Left lung (tissue), 10 donors: ENCODE measurements around the gene NMNAT2. TPM values are rescaled to one million over a fixed set of nuclear protein-coding genes. Genes with fewer than 3 reads are reported as not detected.
"Not testable (repeated sequence)": the region's sequence is repeated elsewhere in the genome, so short reads cannot be mapped to it uniquely, and the experiment has no call there.

Experiments used
- ATAC-seq: fragments of 200-7000 bp; cut with Tn5 transposase; one replicate; pipeline ENCODE4 v1.9.1; 2020; ENCODE audit warnings: moderate library complexity
- DNase-seq, 4 donors: peaks; one replicate each; pipeline ENCODE4 v3.0.0-alpha.2; 2013 to 2020
- H3K27ac ChIP-seq, 2 donors: fragments of 200-600 bp; sonication (generic) in 1 of 2; one replicate each; pipeline versions ENCODE4 v1.5.0 to v1.8.0; 2020 to 2021
- H3K27me3 ChIP-seq, 2 donors: fragments of 200-600 bp; sonication (generic) in 1 of 2; one replicate each; pipeline versions ENCODE4 v1.5.0 to v1.8.0; 2020 to 2021
- H3K36me3 ChIP-seq, 2 donors: fragments of 200-600 bp; sonication (generic) in 1 of 2; one replicate each; pipeline versions ENCODE4 v1.5.0 to v1.8.0; 2020 to 2021
- H3K4me1 ChIP-seq, 2 donors: fragments of 200-600 bp; one replicate each; pipeline ENCODE4 v1.8.0; 2021
- H3K4me3 ChIP-seq, 2 donors: fragments of 200-600 bp; sonication (generic) in 1 of 2; one replicate each; pipeline versions ENCODE4 v1.5.0 to v1.8.0; 2020 to 2021; ENCODE audit warnings: mild to moderate bottlenecking in 1 of 2
- H3K9me3 ChIP-seq, 2 donors: fragments of 200-600 bp; sonication (generic) in 1 of 2; one replicate each; pipeline versions ENCODE4 v1.5.0 to v1.8.0; 2020 to 2021
- intact Hi-C, 2 donors: fragments of 100-400 bp; cut with DNase I; formaldehyde crosslinking; loops; one replicate each; pipeline versions ENCODE4 v1.11.2 to v1.14.2; 2022
- polyA plus RNA-seq, 6 donors: library from polyadenylated mRNA; unstranded; fragments of 120-200 nt; gene quantifications; one replicate each; pipeline ENCODE4 v1.2.1, GENCODE V29; 2013; ENCODE audit not compliant: insufficient read length in 6 of 6
- total RNA-seq, 2 donors: library from RNA; stranded (reverse); fragmentation: NEBNext Ultra II Directional; extraction: Animal tissue kit (Norgen Biotek cat#: 25700); gene quantifications; one replicate each; pipeline ENCODE4 v1.2.1, GENCODE V29; 2021
- TF ChIP-seq, protein P1 (sequence below), 2 donors: fragments of 200-600 bp; sonication (generic) in 1 of 2; IDR thresholded peaks; one replicate each; pipeline versions ENCODE4 v1.5.0 to v1.8.0; 2021; ENCODE audit warnings: antibody characterized with exemption in 2 of 2
- donor health status: DM: no; HTN: yes; CAD: no.
- donor health status: DM: no; HTN: no; CAD: no.

NMNAT2 gene
- total and polyA plus RNA-seq, 8 donors, result 1.1 to 2.9 (median 1.5) TPM

DNA sequence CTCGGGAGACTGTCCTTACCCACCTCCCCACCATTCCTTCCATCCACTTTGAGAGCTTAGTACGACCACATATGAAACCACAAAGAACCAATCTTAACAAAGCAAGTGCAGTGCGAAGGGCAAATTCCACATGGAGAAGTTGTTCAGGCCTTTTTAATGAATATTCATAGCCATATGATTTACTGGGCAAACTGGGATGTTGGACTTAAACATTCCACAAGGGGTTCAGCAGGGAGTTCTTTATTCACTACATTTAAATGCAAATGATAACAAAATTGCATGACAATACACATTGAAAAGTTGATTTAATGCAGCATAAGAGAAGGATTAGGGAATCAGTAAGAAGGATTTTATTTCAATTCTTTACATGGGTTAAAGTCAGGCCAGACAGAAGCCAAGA is 14.7 kb downstream of the NMNAT2 start:
- no peak overlapping the region for H3K4me3 ChIP-seq
- ATAC-seq (no peak), DNase-seq (no peak)
- no peaks in the 10 kb centered on the region for H3K4me1 ChIP-seq
- TF ChIP-seq, protein P1, sequence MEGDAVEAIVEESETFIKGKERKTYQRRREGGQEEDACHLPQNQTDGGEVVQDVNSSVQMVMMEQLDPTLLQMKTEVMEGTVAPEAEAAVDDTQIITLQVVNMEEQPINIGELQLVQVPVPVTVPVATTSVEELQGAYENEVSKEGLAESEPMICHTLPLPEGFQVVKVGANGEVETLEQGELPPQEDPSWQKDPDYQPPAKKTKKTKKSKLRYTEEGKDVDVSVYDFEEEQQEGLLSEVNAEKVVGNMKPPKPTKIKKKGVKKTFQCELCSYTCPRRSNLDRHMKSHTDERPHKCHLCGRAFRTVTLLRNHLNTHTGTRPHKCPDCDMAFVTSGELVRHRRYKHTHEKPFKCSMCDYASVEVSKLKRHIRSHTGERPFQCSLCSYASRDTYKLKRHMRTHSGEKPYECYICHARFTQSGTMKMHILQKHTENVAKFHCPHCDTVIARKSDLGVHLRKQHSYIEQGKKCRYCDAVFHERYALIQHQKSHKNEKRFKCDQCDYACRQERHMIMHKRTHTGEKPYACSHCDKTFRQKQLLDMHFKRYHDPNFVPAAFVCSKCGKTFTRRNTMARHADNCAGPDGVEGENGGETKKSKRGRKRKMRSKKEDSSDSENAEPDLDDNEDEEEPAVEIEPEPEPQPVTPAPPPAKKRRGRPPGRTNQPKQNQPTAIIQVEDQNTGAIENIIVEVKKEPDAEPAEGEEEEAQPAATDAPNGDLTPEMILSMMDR (IDR thresholded peaks at IDR 0.05), result no peak
- H3K27me3 ChIP-seq, result peaks cover 0 to 14% of the 10 kb centered on the region in 2 donors
- no peak overlapping the region for H3K27ac ChIP-seq
- no peaks in the 10 kb centered on the region for H3K36me3 ChIP-seq
- no peaks in the 10 kb centered on the region for H3K9me3 ChIP-seq
- intact Hi-C loops, result no loop called here

DNA sequence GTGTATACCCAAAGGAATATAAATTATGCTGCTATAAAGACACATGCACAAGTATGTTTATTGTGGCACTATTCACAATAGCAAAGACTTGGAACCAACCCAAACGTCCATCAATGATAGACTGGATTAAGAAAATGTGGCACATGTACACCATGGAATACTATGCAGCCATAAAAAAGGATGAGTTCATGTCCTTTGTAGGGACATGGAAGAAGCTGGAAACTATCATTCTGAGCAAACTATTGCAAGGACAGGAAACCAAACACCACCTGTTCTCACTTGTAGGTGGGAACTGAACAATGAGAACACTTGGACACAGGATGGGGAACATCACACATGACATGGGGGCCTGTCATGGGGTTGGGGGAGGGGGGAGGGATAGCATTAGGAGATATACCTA is 16.6 kb downstream of the NMNAT2 start:
- intact Hi-C loops, ATAC-seq, H3K4me1 ChIP-seq, H3K27ac ChIP-seq, H3K9me3 ChIP-seq, H3K4me3 ChIP-seq, DNase-seq, H3K36me3 ChIP-seq: not testable (repeated sequence)
- H3K27me3 ChIP-seq, result peaks cover 0 to 14% of the 10 kb centered on the region in 2 donors

DNA sequence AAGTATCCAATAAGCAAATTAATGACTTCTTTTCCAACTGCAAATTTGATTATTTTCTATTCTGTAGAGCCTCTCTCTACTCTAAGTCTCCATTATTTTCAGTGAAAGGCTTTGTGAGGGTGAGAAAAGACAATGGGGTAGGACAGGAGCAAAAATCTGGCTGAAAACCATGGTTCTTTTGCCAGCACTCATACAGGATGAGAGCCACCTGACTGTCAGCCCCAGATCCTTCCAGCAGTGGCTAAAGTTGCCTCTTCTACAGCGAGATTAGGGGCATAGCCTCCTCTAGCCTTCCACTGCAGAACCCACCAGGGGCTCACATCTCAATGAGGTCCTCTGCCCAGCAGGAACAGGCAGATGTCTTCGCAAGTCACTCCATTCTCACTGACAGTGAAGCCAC is 23.7 kb downstream of the NMNAT2 start:
- no peak for ATAC-seq
- no peaks in the 10 kb centered on the region for H3K9me3 ChIP-seq
- TF ChIP-seq, protein P1 (IDR thresholded peaks at IDR 0.05), result no peak
- no peaks in the 10 kb centered on the region for H3K36me3 ChIP-seq
- no peak overlapping the region for H3K27ac ChIP-seq
- intact Hi-C loops, result no loop called here
- no peaks in the 10 kb centered on the region for H3K27me3 ChIP-seq
- DNase-seq, result no peak
- H3K4me1 ChIP-seq, result no peaks in the 10 kb centered on the region
- H3K4me3 ChIP-seq, result no peak overlapping the region

DNA sequence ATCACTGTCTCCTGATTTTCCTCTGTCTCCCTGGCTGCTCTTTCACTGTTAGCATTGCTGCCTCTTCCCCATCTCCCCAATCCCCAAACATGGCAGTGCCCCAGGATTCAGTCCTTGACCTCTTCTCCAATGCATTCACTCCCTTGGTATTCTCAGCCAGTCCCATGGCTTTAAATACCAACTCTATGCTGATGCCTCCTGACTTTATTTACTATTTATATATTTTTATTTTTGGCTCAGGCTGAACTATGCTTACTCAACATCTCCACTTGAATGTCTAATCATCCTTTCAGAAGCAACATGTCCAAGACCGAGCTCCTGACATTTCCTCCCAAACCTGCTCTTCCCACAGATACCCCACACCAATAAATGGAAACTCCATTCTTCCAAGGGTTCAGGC is 26.3 kb downstream of the NMNAT2 start:
- DNase-seq, result no peak
- no peaks in the 10 kb centered on the region for H3K4me1 ChIP-seq
- no peak overlapping the region for H3K4me3 ChIP-seq
- H3K27me3 ChIP-seq, result no peaks in the 10 kb centered on the region
- intact Hi-C loops, result no loop called here
- H3K9me3 ChIP-seq, result no peaks in the 10 kb centered on the region
- H3K27ac ChIP-seq, result no peak overlapping the region
- TF ChIP-seq, protein P1 (IDR thresholded peaks at IDR 0.05), result no peak
- no peak for ATAC-seq
- H3K36me3 ChIP-seq, result no peaks in the 10 kb centered on the region

DNA sequence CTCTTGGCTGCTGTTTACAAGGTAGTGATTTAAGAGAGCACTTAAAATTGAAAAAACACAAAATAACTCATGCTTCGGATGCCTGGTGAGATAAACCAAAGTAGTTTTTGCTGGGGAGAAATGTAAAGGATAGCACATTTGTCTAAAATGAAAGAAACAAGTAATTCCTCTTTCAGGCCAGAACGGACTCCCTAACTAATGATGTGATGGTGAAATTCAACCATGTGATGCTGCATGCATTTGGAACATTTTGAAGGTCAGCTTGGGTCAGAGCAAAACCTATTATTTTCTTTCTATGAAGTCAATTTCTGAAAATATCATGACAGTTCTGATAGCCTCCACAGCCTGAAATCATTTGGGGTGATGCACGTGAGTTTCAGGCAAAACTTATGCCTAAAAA is 27.6 kb downstream of the NMNAT2 start:
- Histone ChIP-seq H3K4me3 (no peak overlapping the region), H3K4me1 (no peaks in the 10 kb centered on the region), H3K27me3 (no peaks in the 10 kb centered on the region), H3K9me3 (no peaks in the 10 kb centered on the region), H3K36me3 (no peaks in the 10 kb centered on the region), H3K27ac (no peak overlapping the region)
- intact Hi-C loops, result no loop called here
- TF ChIP-seq, protein P1 (IDR thresholded peaks at IDR 0.05), result no peak
- ATAC-seq (no peak), DNase-seq (no peak)

DNA sequence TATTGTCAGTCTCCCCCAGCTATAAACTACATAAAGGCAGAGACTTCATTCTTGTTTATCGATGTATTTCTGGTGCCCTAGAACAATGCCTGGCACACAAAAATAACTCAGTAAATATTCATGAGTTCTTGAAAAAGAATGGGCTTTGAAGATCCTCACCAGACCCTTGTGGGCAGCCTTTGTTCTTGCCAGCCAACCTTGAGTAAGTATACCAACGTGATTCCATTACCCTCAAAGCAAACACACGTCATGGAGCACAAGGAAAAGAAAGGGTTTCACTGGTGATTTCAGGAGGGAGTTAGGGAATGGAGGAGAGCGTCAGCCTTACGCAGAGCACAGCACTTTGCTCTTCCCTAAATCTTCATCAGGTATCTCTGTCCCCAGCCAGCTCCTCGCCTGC is 29.4 kb downstream of the NMNAT2 start:
- no peaks in the 10 kb centered on the region for H3K36me3 ChIP-seq
- intact Hi-C loops, result no loop called here
- no peaks in the 10 kb centered on the region for H3K27me3 ChIP-seq
- no peak for ATAC-seq
- no peaks in the 10 kb centered on the region for H3K9me3 ChIP-seq
- no peaks in the 10 kb centered on the region for H3K4me1 ChIP-seq
- TF ChIP-seq, protein P1 (IDR thresholded peaks at IDR 0.05), result no peak
- no peak for DNase-seq
- no peak overlapping the region for H3K4me3 ChIP-seq
- H3K27ac ChIP-seq, result no peak overlapping the region
